Activated CD4-positive, alpha-beta memory T cell treated with anti-CD3 and anti-CD28 coated beads, Interleukin-2, amount 10 ng/mL, durations not matched to agents 7 days and 5 days (primary cell): ENCODE data around the gene HSD17B3. TPM values are rescaled to one million over a fixed set of nuclear protein-coding genes. Genes with fewer than 3 reads are reported as not detected.
"Not testable (repeated sequence)": the region's sequence is repeated elsewhere in the genome, so short reads cannot be mapped to it uniquely, and the experiment has no call there.

ENCODE experiments used
- CTCF ChIA-PET: fragments of 350-600 bp; sonication (Branson Sonifier 250); formaldehyde crosslinking; loops from one replicate; lab custom pipeline; 2021; ENCODE audit warnings: antibody characterized with exemption, inconsistent platforms; lab: Charles Lee
- POLR2A ChIA-PET: fragments of 350-600 bp; sonication (Branson Sonifier 250); formaldehyde crosslinking; loops from one replicate; lab custom pipeline; 2021; ENCODE audit warnings: antibody characterized with exemption; lab: Charles Lee
- DNase-seq: peaks from one replicate; pipeline ENCODE4 v3.0.0-alpha.2; 2020
- H3K27ac Mint-ChIP-seq: one replicate; pipeline ENCODE4 v1.8.0; 2021; ENCODE audit warnings: mild to moderate bottlenecking, mixed read lengths
- H3K27me3 Mint-ChIP-seq: one replicate; pipeline ENCODE4 v1.8.0; 2021; ENCODE audit warnings: mixed read lengths
- H3K36me3 Mint-ChIP-seq: one replicate; pipeline ENCODE4 v1.8.0; 2021; ENCODE audit warnings: low read depth, mixed read lengths
- H3K4me1 Mint-ChIP-seq: one replicate; pipeline ENCODE4 v1.8.0; 2021; ENCODE audit warnings: mixed read lengths
- H3K4me3 Mint-ChIP-seq: one replicate; pipeline ENCODE4 v1.8.0; 2021; ENCODE audit warnings: mild to moderate bottlenecking, mixed read lengths
- H3K9me3 Mint-ChIP-seq: one replicate; pipeline ENCODE4 v1.8.0; 2021; ENCODE audit warnings: mixed read lengths
- total RNA-seq, 2 experiments: library from RNA; stranded (reverse); gene quantifications; one replicate each; pipeline ENCODE4 v1.2.3, GENCODE V29; 2021

The HSD17B3 gene
- total RNA-seq, 2 experiments from 2014 or later: not detected

DNA sequence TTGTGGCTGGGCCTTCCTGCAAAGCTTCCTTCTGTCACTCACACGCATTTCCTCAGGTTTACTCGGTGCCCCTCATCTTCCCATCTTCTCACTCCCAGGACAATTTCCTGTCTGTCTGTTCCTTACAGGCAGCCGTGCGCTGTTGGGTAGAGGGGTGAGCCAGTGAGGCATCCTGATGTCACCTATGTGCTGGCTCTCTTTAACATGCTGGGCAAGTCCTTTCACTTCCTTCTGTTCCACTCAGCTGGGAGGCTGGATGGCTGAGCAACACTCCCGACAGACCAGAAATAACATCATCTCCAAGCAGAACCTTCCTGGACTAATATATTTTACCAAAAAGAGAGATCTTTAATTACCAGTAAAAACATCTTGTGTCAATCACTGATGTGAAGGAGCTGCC is 103.0 kb downstream of the HSD17B3 start:
- no peak for DNase-seq
- no peak overlapping the region for H3K4me3 Mint-ChIP-seq
- H3K4me1 Mint-ChIP-seq: no peaks in the 10 kb centered on the region
- no peaks in the 10 kb centered on the region for H3K36me3 Mint-ChIP-seq
- no peaks in the 10 kb centered on the region for H3K9me3 Mint-ChIP-seq
- no peak overlapping the region for H3K27ac Mint-ChIP-seq
- ChIA-PET POLR2A (no interaction called here), CTCF (no interaction called here)
- H3K27me3 Mint-ChIP-seq: peaks cover 21% of the 10 kb centered on the region

DNA sequence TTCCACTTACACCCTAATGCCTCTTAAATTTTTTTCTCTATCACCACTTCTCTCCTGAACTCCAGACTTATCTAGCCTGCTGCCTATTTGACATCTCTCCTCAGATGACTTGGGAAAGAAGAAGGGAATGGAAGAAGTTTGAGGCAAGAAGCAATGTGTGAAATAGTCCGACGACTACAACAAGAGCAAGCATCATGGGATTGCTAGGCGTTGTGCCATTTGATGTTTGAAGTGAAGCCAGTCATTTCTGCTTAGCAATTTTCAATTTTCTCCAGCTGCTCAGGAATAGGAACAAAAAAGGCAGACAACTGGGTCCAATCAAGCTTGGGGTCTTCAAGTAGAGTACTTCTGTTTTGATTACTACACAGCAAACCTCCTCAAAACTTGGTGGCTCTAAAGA is 106.4 kb downstream of the HSD17B3 start:
- no peak for DNase-seq
- ChIA-PET POLR2A (no interaction called here), CTCF (no interaction called here)
- Mint-ChIP-seq H3K4me3 (no peak overlapping the region), H3K9me3 (peaks cover 8% of the 10 kb centered on the region), H3K27me3 (peaks cover 28% of the 10 kb centered on the region), H3K36me3 (no peaks in the 10 kb centered on the region), H3K27ac (no peak overlapping the region), H3K4me1 (no peaks in the 10 kb centered on the region)

DNA sequence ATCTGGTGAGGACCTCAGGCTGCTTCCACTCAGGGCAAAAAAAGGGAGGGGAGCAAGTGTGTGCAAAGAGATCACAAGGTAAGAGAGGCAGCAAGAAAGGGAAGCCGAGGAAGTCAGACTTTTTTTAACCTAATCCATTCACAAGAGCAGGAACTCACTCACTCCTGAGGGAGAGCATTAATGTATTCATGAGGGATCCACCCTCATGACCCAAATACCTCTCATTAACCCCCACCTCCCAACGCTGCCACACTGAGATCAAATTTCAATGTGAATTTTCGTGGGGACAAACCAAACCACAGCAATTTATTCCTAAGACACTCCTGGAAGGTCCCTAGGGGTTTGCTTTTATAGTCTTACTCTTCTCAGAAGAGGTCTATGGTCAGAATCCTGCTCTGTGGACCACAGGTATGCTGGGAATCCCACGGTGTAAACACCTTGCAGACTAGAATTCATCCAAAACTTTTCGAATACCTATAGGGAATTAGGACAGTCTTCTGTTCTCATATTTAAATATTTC is 108.7 kb downstream of the HSD17B3 start:
- CTCF ChIA-PET: no interaction called here

DNA sequence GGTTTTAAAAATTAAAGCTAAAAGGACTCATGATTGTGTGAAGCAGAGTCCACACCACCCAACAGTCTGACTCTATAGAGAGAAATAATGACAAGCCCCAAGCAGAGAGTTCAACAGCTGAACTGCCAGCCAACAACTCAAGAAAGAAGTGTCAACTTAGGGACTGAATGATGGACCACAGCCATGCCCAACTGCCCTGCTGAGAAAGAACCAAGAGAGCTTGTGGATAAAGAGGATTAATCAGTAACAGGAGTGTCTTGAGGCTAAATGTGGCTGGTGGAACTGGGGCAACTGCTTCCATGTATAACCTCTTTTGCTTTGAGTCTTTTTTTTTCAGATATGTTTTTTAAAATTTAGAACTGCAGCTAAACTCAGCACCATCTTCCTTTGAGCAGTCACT is 109.3 kb downstream of the HSD17B3 start:
- ChIA-PET CTCF (interaction anchor here (0.5 kb wide), 1 partner anchor 509 kb away, joined by 3 read pairs; no protein-coding TSS in a partner anchor), POLR2A (no interaction called here)
- DNase-seq: no peak
- H3K4me1 Mint-ChIP-seq: no peaks in the 10 kb centered on the region
- peaks cover 24% of the 10 kb centered on the region for H3K27me3 Mint-ChIP-seq
- H3K4me3 Mint-ChIP-seq: no peak overlapping the region
- H3K36me3 Mint-ChIP-seq: no peaks in the 10 kb centered on the region
- no peak overlapping the region for H3K27ac Mint-ChIP-seq
- H3K9me3 Mint-ChIP-seq: peaks cover 11% of the 10 kb centered on the region

More for the DNA sequence above, 108.7 kb downstream of the HSD17B3 start:
- no peaks in the 10 kb centered on the region for H3K36me3 Mint-ChIP-seq
- H3K9me3 Mint-ChIP-seq: peaks cover 11% of the 10 kb centered on the region
- peaks cover 24% of the 10 kb centered on the region for H3K27me3 Mint-ChIP-seq
- no peak overlapping the region for H3K27ac Mint-ChIP-seq
- H3K4me1 Mint-ChIP-seq: no peaks in the 10 kb centered on the region
- DNase-seq: no peak
- POLR2A ChIA-PET: no interaction called here
- no peak overlapping the region for H3K4me3 Mint-ChIP-seq

DNA sequence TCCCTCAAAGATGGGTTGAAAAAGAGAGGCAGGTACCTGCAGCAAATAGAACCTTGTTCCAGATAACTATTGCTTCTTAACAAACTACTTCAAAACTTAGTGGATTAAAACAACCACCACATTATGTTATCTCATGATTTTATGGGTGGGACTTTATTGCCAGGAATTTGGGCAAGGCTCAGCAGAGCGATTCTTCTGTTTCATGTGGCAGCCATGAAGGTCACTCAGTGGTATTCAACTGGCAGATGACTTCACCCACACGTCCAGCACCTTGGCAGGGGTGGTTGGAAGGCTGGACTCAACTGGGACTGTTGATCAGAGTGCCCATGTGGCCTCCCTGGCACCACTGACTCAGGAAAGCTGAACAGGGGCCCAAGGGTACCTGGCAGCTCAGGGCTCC is 112.0 kb downstream of the HSD17B3 start:
- ChIA-PET CTCF (no interaction called here), POLR2A (no interaction called here)
- no peak for DNase-seq
- H3K4me3 Mint-ChIP-seq: no peak overlapping the region
- no peaks in the 10 kb centered on the region for H3K4me1 Mint-ChIP-seq
- H3K36me3 Mint-ChIP-seq: no peaks in the 10 kb centered on the region
- H3K27me3 Mint-ChIP-seq: peaks cover 24% of the 10 kb centered on the region
- peaks cover 11% of the 10 kb centered on the region for H3K9me3 Mint-ChIP-seq
- no peak overlapping the region for H3K27ac Mint-ChIP-seq

DNA sequence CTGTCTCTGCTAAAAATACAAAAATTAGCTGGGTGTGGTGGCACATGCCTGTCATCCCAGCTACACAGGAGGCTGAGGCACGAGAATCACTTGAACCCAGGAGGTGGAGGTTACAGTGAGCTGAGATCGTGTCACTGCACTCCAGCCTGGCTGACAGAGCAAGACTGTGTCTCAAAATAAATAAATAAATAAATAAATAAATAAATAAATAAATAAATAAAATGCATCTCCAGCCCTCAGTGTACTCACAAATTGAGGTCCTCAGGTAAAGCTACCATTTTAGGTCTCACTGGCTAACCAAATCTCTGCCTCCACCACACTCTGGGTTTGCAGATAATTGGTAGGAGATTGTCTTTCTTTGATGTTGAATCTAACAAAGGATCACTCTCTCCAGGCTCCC is 112.4 kb downstream of the HSD17B3 start:
- peaks cover 11% of the 10 kb centered on the region for H3K9me3 Mint-ChIP-seq
- H3K4me3 Mint-ChIP-seq, H3K36me3 Mint-ChIP-seq, CTCF ChIA-PET, H3K4me1 Mint-ChIP-seq, POLR2A ChIA-PET, H3K27ac Mint-ChIP-seq, DNase-seq: not testable (repeated sequence)
- H3K27me3 Mint-ChIP-seq: peaks cover 25% of the 10 kb centered on the region

DNA sequence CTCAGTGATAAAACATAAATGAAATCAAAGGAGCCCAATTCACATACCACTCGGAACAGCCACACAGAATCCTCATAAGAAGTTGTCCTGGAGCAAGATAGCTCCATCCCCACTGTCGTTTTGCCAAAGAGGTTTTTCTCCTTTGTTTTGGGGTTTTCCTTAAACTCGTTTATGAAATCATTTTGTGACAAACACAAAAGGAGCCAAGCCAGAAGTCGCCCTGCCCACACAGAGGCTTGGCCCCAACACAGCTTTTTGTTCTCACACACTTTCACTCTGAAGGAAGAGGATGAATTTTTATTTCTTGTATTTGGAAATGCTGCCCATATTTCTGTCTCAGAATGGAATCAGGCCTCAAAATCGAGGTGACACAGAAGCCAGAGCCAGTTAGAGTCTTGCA is 113.4 kb downstream of the HSD17B3 start:
- no peak overlapping the region for H3K4me3 Mint-ChIP-seq
- no peak for DNase-seq
- no peak overlapping the region for H3K27ac Mint-ChIP-seq
- no peaks in the 10 kb centered on the region for H3K36me3 Mint-ChIP-seq
- H3K4me1 Mint-ChIP-seq: no peaks in the 10 kb centered on the region
- H3K27me3 Mint-ChIP-seq: peaks cover 26% of the 10 kb centered on the region
- ChIA-PET POLR2A (no interaction called here), CTCF (no interaction called here)
- H3K9me3 Mint-ChIP-seq: peaks cover 11% of the 10 kb centered on the region

DNA sequence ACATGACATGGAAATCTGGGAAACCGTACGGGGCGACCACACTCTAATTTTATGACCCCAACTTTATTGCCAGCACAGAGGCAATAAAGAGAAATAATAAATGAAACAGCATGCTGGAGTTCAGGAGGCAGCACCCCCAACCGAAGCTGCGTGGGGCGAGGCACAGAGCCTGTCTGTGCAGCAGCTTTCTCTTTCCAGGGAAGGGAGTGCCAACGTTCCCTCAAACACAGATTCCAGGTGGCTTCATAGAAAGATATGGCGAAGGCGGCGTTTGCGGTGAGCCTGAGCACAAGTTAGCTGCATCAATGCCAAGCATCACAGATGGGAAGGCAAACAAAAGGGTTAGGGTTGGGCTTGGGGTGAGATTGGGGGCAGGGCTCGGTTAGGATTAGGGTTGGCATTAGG is 114.8 kb downstream of the HSD17B3 start:
- ChIA-PET POLR2A (no interaction called here), CTCF (no interaction called here)
- H3K27me3 Mint-ChIP-seq: peaks cover 28% of the 10 kb centered on the region
- no peak overlapping the region for H3K27ac Mint-ChIP-seq
- no peaks in the 10 kb centered on the region for H3K4me1 Mint-ChIP-seq
- H3K36me3 Mint-ChIP-seq: no peaks in the 10 kb centered on the region
- H3K9me3 Mint-ChIP-seq: peaks cover 11% of the 10 kb centered on the region
- H3K4me3 Mint-ChIP-seq: no peak overlapping the region
- DNase-seq: no peak

DNA sequence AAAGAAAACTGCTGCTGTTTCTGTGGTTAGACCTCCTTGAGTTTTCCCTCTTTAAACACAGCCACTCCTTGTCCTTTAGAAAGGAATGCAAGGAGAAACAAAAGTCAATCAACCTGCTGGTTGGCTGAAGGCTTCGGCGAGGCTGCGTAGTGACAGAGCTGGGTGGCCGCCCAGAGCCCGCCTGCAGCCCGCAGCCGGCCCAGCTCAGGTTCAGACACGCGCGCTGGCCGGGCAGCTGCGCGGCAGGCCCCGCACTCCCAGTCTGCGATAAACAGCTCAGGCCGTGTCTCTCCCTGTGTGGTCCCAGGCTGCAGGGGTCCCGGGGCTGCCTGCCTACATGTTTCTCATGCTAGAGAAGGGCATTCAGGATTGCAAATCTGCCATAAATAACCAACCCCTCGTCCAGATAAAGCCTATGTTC is 115.4 kb downstream of the HSD17B3 start:
- CTCF ChIA-PET: no interaction called here
- H3K9me3 Mint-ChIP-seq: peaks cover 11% of the 10 kb centered on the region
- H3K27me3 Mint-ChIP-seq: peaks cover 26% of the 10 kb centered on the region
- DNase-seq: no peak
- no peaks in the 10 kb centered on the region for H3K36me3 Mint-ChIP-seq
- H3K4me1 Mint-ChIP-seq: no peaks in the 10 kb centered on the region
- POLR2A ChIA-PET: no interaction called here
- no peak overlapping the region for H3K27ac Mint-ChIP-seq
- H3K4me3 Mint-ChIP-seq: no peak overlapping the region

DNA sequence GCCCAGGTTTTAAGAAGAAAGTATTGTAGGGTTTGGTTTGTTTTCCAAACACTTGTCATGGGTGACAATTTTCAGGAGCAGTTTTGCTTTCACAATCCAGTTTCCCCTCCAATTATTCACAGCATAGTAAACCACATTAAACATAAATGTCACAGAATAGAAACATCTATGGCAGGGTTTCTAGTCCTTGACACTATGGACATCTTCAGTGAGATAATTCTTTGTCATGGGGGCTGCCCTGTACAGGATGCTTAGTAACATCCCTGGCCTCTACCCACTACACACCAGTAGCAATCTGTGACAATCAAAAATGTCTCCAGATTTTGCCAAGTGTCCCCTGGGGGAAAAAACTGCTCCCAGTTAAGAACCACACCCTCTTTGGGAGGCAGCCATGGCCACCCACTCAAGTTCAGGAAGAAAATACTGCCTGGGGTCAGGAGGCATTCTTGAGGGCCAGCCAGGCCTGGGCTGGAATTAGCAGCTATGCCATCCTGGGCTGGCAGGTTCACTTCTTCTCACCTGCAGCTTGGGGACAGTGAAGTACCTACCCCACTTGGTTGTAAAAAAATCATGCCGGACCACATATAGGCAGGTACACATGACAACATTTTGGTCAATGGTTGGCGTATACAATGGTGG is 116.3 kb downstream of the HSD17B3 start:
- Mint-ChIP-seq H3K9me3 (peaks cover 4% of the 10 kb centered on the region), H3K36me3 (no peaks in the 10 kb centered on the region), H3K27ac (no peak overlapping the region), H3K4me3 (no peak overlapping the region), H3K27me3 (peaks cover 19% of the 10 kb centered on the region), H3K4me1 (no peaks in the 10 kb centered on the region)
- POLR2A ChIA-PET: no interaction called here
- DNase-seq: no peak
- CTCF ChIA-PET: no interaction called here

Other genes starting within 250 kb of the HSD17B3 start
- gene SLC35D2, start 81.5 kb upstream of the HSD17B3 start, total RNA-seq: 10 to 100 TPM; 14.7 to 15.1 TPM
- 10 to 100 TPM; 27.7 to 28.7 TPM for gene ZNF367, start 116.2 kb upstream of the HSD17B3 start, total RNA-seq
- 10 to 100 TPM; 13.1 to 14.1 TPM for gene HABP4, start 148.0 kb upstream of the HSD17B3 start, total RNA-seq